ENCODE measurements around the gene ALDH3A2.

- TF ChIP-seq, protein P1, sequence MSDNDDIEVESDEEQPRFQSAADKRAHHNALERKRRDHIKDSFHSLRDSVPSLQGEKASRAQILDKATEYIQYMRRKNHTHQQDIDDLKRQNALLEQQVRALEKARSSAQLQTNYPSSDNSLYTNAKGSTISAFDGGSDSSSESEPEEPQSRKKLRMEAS (IDR thresholded peaks at IDR 0.05), result no peak
- TF ChIP-seq, protein P2, sequence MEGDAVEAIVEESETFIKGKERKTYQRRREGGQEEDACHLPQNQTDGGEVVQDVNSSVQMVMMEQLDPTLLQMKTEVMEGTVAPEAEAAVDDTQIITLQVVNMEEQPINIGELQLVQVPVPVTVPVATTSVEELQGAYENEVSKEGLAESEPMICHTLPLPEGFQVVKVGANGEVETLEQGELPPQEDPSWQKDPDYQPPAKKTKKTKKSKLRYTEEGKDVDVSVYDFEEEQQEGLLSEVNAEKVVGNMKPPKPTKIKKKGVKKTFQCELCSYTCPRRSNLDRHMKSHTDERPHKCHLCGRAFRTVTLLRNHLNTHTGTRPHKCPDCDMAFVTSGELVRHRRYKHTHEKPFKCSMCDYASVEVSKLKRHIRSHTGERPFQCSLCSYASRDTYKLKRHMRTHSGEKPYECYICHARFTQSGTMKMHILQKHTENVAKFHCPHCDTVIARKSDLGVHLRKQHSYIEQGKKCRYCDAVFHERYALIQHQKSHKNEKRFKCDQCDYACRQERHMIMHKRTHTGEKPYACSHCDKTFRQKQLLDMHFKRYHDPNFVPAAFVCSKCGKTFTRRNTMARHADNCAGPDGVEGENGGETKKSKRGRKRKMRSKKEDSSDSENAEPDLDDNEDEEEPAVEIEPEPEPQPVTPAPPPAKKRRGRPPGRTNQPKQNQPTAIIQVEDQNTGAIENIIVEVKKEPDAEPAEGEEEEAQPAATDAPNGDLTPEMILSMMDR (IDR thresholded peaks at IDR 0.05; ENCODE audit: low read depth, low read length, missing input control), result no peak
- TF ChIP-seq TAF1 (conservative IDR thresholded peaks at IDR 0.05), result no peak
- TF ChIP-seq GABPA (IDR thresholded peaks at IDR 0.05 in 1 of 2, conservative IDR thresholded peaks at IDR 0.05 in 1 of 2), result no peak
- no peak for TF ChIP-seq RAD21 (IDR thresholded peaks at IDR 0.05)
- TF ChIP-seq EGR1 (IDR thresholded peaks at IDR 0.05; ENCODE audit: low read depth in 2 of 2), result no peak
- TF ChIP-seq JUND (IDR thresholded peaks at IDR 0.05), result no peak
- TF ChIP-seq YY1 (IDR thresholded peaks at IDR 0.05), result no peak
- no peak for TF ChIP-seq ATF3 (IDR thresholded peaks at IDR 0.05)
- TF ChIP-seq SP1 (IDR thresholded peaks at IDR 0.05), result no peak
- no peak for TF ChIP-seq REST (IDR thresholded peaks at IDR 0.05)
- TF ChIP-seq, protein P3, sequence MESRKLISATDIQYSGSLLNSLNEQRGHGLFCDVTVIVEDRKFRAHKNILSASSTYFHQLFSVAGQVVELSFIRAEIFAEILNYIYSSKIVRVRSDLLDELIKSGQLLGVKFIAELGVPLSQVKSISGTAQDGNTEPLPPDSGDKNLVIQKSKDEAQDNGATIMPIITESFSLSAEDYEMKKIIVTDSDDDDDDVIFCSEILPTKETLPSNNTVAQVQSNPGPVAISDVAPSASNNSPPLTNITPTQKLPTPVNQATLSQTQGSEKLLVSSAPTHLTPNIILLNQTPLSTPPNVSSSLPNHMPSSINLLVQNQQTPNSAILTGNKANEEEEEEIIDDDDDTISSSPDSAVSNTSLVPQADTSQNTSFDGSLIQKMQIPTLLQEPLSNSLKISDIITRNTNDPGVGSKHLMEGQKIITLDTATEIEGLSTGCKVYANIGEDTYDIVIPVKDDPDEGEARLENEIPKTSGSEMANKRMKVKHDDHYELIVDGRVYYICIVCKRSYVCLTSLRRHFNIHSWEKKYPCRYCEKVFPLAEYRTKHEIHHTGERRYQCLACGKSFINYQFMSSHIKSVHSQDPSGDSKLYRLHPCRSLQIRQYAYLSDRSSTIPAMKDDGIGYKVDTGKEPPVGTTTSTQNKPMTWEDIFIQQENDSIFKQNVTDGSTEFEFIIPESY (IDR thresholded peaks at IDR 0.05), result no peak
- no peak for TF ChIP-seq RXRA (IDR thresholded peaks at IDR 0.05)
Measured at GRCh38 chr17:19683117-19683516, 34.6 kb downstream of the ALDH3A2 start.

All from liver (tissue), 3 donors.